MM.1S (cell line): ENCODE results near the gene CEACAM18.

Experiments
- DNase-seq: peaks from one replicate; pipeline ENCODE4 v3.0.0-alpha.2; 2015
- H2AFZ ChIP-seq: fragments of 300-600 bp; sonication (generic); 2 replicates; pipeline ENCODE4 v1.6.0; 2016; ENCODE audit warnings: antibody characterized with exemption, low read length
- H3F3A ChIP-seq: fragments of 300-600 bp; sonication (generic); 2 replicates; pipeline ENCODE4 v1.6.1; 2016; ENCODE audit warnings: mild to moderate bottlenecking, antibody characterized with exemption, low read length, moderate library complexity, mixed read lengths; ENCODE audit not compliant: insufficient read depth
- H3K27ac ChIP-seq: fragments of 300-600 bp; sonication (generic); 2 replicates; pipeline ENCODE4 v1.5.1; 2016; ENCODE audit warnings: mild to moderate bottlenecking, low read length
- H3K27me3 ChIP-seq: fragments of 300-600 bp; sonication (generic); replicated peaks from 2 replicates; pipeline ENCODE4 v1.6.0; 2016; ENCODE audit warnings: low read length; ENCODE audit not compliant: insufficient read depth
- H3K36me3 ChIP-seq: fragments of 300-600 bp; sonication (generic); replicated peaks from 2 replicates; pipeline ENCODE4 v1.6.1; 2016; ENCODE audit warnings: mild to moderate bottlenecking, low read length, mixed read lengths; ENCODE audit not compliant: insufficient read depth
- H3K4me1 ChIP-seq: fragments of 300-600 bp; sonication (generic); 2 replicates; pipeline ENCODE4 v1.6.1; 2016; ENCODE audit warnings: low read length, mixed read lengths
- H3K4me2 ChIP-seq: fragments of 300-600 bp; sonication (generic); 2 replicates; pipeline ENCODE4 v1.6.0; 2016; ENCODE audit warnings: low read depth, low read length
- H3K4me3 ChIP-seq: fragments of 300-600 bp; sonication (generic); 2 replicates; pipeline ENCODE4 v1.5.1; 2016; ENCODE audit warnings: low read length, mixed read lengths
- H3K79me2 ChIP-seq: fragments of 300-600 bp; sonication (generic); 2 replicates; pipeline ENCODE4 v1.6.1; 2016; ENCODE audit warnings: mixed run types, low read length, mixed read lengths
- H3K9ac ChIP-seq: fragments of 300-600 bp; sonication (generic); 2 replicates; pipeline ENCODE4 v1.6.1; 2016; ENCODE audit warnings: low read length, mixed read lengths
- H3K9me2 ChIP-seq: fragments of 300-600 bp; sonication (generic); replicated peaks from 2 replicates; pipeline ENCODE4 v1.6.1; 2016; ENCODE audit warnings: mild to moderate bottlenecking, low read length, mixed read lengths; ENCODE audit not compliant: insufficient read depth
- H3K9me3 ChIP-seq: fragments of 300-600 bp; sonication (generic); replicated peaks from 2 replicates; pipeline ENCODE4 v1.6.1; 2016; ENCODE audit warnings: mild to moderate bottlenecking, low read length, mixed read lengths; ENCODE audit not compliant: insufficient read depth
- H4K20me1 ChIP-seq: fragments of 300-600 bp; sonication (generic); 2 replicates; pipeline ENCODE4 v1.6.1; 2016; ENCODE audit warnings: mild to moderate bottlenecking, low read length, moderate library complexity, mixed read lengths; ENCODE audit not compliant: insufficient read depth
- EZH2 ChIP-seq: fragments of 300-600 bp; sonication (generic); optimal IDR thresholded peaks from 2 replicates; pipeline ENCODE3; 2017; ENCODE audit warnings: low read depth, mild to moderate bottlenecking, antibody characterized with exemption, low read length, mixed read lengths
- EZH2phosphoT487 ChIP-seq: fragments of 300-600 bp; sonication (generic); IDR thresholded peaks from 2 replicates; pipeline ENCODE4 v1.6.1; 2018; ENCODE audit warnings: antibody characterized with exemption, low read length
- TF ChIP-seq, protein P1 (sequence below): fragments of 300-600 bp; sonication (generic); IDR thresholded peaks from 2 replicates; pipeline ENCODE4 v1.5.1; 2016; ENCODE audit warnings: antibody characterized with exemption, low read length, mixed read lengths

CEACAM18 gene

DNA sequence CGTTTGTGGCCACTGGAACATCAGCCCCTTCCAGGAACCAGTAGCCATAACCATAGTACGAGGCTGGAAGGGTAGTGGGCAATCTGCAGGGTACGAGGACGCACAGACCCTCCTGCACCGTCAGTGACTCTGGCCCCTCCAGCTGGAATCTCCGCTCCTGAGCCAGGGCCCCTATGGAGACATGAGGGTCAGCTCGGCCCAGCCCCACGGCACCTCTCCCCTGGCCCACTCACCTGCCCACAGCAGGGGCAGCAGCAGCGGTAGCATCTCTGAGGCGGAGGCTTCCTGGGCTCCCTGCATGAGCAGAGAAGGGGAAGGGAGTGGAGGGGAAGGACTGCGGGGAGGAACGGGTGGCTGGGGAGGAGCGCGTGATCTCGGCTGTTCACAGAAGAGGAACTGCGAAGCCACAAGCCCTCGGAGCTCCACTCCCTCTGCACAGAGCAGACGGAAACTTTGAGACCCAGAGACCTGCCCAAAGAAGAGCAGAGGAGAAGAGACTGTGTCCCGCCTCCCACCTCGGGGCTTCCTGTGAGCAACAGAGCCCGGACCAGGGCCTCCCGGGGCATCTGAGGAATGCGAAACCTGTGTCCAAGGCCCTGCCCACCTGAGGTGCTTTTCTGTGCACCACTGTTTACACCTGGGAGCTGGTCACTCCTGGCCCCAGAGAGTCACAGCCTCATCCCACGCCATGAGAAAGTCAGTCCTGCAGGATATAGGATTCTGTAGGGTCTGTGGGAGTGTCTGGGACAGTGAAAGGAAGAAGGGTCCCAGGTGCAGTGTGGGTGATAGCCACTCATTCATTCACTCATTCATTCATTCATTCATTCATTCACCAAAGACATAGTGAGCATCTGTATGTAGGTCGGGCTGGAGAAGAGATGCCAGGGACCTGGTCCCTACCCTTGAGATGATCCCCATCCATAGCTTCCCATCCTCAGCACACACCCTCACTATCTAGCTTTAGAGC is 53.3 kb downstream of the CEACAM18 start, which contains the start of gene SIGLEC6:
Gene SIGLEC6 (minus strand): TSS at position 322 of the 967 bp plus-strand sequence. CDS start 22 bp downstream, at position 300.
- H3F3A ChIP-seq: no peaks in the 10 kb centered on the region
- H2AFZ ChIP-seq: no peak within 1 kb of the TSS
- no peaks in the 10 kb centered on the region for H3K9me2 ChIP-seq
- no peak within 1 kb of the TSS for H3K4me2 ChIP-seq
- H4K20me1 ChIP-seq: no peaks in the 10 kb centered on the region
- no peaks in the 10 kb centered on the region for H3K79me2 ChIP-seq
- no peak within 1 kb of the TSS for H3K4me3 ChIP-seq
- no peaks in the 10 kb centered on the region for H3K4me1 ChIP-seq
- no peaks in the 10 kb centered on the region for H3K36me3 ChIP-seq
- no peaks in the 10 kb centered on the region for H3K9me3 ChIP-seq
- H3K9ac ChIP-seq: no peak within 1 kb of the TSS
- no peaks in the 10 kb centered on the region for H3K27me3 ChIP-seq
- H3K27ac ChIP-seq: no peak within 1 kb of the TSS
- TF ChIP-seq EZH2 (no peak), EZH2phosphoT487 (no peak)
- TF ChIP-seq, protein P1, sequence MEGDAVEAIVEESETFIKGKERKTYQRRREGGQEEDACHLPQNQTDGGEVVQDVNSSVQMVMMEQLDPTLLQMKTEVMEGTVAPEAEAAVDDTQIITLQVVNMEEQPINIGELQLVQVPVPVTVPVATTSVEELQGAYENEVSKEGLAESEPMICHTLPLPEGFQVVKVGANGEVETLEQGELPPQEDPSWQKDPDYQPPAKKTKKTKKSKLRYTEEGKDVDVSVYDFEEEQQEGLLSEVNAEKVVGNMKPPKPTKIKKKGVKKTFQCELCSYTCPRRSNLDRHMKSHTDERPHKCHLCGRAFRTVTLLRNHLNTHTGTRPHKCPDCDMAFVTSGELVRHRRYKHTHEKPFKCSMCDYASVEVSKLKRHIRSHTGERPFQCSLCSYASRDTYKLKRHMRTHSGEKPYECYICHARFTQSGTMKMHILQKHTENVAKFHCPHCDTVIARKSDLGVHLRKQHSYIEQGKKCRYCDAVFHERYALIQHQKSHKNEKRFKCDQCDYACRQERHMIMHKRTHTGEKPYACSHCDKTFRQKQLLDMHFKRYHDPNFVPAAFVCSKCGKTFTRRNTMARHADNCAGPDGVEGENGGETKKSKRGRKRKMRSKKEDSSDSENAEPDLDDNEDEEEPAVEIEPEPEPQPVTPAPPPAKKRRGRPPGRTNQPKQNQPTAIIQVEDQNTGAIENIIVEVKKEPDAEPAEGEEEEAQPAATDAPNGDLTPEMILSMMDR: no peak
- no peak for DNase-seq

DNA sequence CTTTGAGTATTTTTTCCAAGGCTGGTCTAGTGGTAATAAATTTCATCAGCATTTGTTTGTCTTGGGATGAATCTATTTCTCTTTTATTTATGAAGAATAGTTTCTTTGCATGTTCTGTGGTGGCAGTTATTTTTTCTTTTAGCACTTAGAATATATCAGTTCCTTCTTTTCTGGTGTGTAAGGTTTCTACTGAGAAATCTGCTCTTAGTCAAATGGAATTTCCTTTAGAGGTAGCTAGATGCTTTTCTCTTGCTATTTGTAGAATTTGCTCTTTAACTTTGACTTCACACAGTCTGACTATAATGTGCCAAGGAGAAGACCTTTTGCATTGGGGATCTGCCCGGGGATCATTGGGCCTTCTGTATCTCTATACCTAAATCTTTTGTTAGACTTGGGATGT is 57.2 kb downstream of the CEACAM18 start:
- H3K9me3 ChIP-seq: no peaks in the 10 kb centered on the region
- H2AFZ ChIP-seq: no peak overlapping the region
- H3K4me2 ChIP-seq: no peak overlapping the region
- H3K27me3 ChIP-seq: no peaks in the 10 kb centered on the region
- H3K27ac ChIP-seq: no peak overlapping the region
- DNase-seq: no peak
- no peaks in the 10 kb centered on the region for H4K20me1 ChIP-seq
- H3K4me3 ChIP-seq: no peak overlapping the region
- no peaks in the 10 kb centered on the region for H3F3A ChIP-seq
- no peaks in the 10 kb centered on the region for H3K9me2 ChIP-seq
- no peak overlapping the region for H3K9ac ChIP-seq
- H3K79me2 ChIP-seq: no peaks in the 10 kb centered on the region
- no peaks in the 10 kb centered on the region for H3K4me1 ChIP-seq
- TF ChIP-seq EZH2phosphoT487 (no peak), EZH2 (no peak)
- TF ChIP-seq, protein P1: no peak
- no peaks in the 10 kb centered on the region for H3K36me3 ChIP-seq

DNA sequence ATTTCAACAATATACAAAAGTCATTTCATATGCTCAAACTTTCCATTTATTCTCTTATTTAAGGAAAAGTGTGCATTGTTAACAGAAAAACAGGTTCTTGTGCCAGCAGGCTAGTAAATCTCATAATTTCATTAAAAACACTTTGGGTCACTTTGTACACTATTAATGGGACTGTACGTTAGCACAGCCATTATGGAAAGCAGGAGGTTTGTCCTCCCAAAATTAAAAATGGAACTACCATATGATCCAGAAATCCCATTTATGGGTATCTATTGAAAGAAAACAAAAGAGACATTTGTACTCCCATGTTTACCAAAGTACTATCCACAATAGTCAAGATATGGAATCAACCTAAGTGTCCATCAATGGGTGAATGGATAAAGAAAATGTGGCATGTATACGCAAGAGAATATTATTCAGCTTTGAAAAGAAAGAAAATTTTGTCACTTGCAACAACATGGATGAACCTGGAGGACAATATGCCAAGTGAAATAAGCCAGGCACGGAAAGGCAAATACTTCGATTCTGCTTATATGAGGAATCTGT is 61.6 kb downstream of the CEACAM18 start:
- Histone ChIP-seq H3K4me1 (no peaks in the 10 kb centered on the region), H3K27ac (no peak overlapping the region), H3K4me3 (no peak overlapping the region), H3K9ac (no peak overlapping the region), H2AFZ (no peak overlapping the region), H3K9me2 (no peaks in the 10 kb centered on the region), H3K36me3 (no peaks in the 10 kb centered on the region), H3K9me3 (no peaks in the 10 kb centered on the region), H4K20me1 (no peaks in the 10 kb centered on the region), H3K27me3 (no peaks in the 10 kb centered on the region), H3K4me2 (no peak overlapping the region), H3K79me2 (no peaks in the 10 kb centered on the region), H3F3A (no peaks in the 10 kb centered on the region)
- no peak for DNase-seq
- TF ChIP-seq, protein P1: no peak
- TF ChIP-seq EZH2phosphoT487 (no peak), EZH2 (no peak)
